SK-N-SH (cell line): Measurements from ENCODE around the gene SLC20A1. TPM values are rescaled to one million over a fixed set of nuclear protein-coding genes. Genes with fewer than 3 reads are reported as not detected.

Experiments used
- CTCF ChIA-PET: fragments of 300-600, 350-600 bp; formaldehyde crosslinking; extraction: SDS; loops from one replicate; lab custom pipeline; 2021; lab: Yijun Ruan, JAX
- POLR2A ChIA-PET: fragments of 350-600 bp; sonication (Branson Sonifier 250); formaldehyde crosslinking; extraction: SDS; loops from one replicate; lab custom pipeline; 2020; ENCODE audit warnings: antibody characterized with exemption, inconsistent platforms; lab: Yijun Ruan, JAX
- DNase-seq: peaks from one replicate; pipeline ENCODE4 v3.0.0; 2012
- H2AFZ ChIP-seq: fragments of 200-600 bp; sonication (generic); 2 replicates; pipeline ENCODE4 v1.8.1; 2016; ENCODE audit warnings: antibody characterized with exemption, mild to moderate bottlenecking, low read depth
- H3F3A ChIP-seq: fragments of 200-600 bp; sonication (generic); replicated peaks from 2 replicates; pipeline ENCODE3; 2016; ENCODE audit warnings: antibody characterized with exemption, mild to moderate bottlenecking; ENCODE audit not compliant: insufficient read depth
- H3K27ac ChIP-seq, 2 experiments: fragments of 200-500 bp in 1 of 2; fragments of 200-600 bp in 1 of 2; sonication (Bioruptor generic) in 1 of 2; sonication (generic), shearing (Covaris generic) in 1 of 2; 2 replicates each; pipeline versions ENCODE4 v1.5.1 to v1.6.1; 2014 to 2016; ENCODE audit warnings: low read depth in 2 of 2, inconsistent platforms in 1 of 2, low read length in 1 of 2, mild to moderate bottlenecking in 1 of 2, mixed read lengths in 1 of 2
- H3K27me3 ChIP-seq: fragments of 200-600 bp; sonication (generic), shearing (Covaris generic); 2 replicates; pipeline ENCODE4 v1.6.1; 2016; ENCODE audit warnings: mixed run types; ENCODE audit not compliant: insufficient read depth
- H3K36me3 ChIP-seq, 2 experiments: fragments of 200-500 bp in 1 of 2; fragments of 200-600 bp in 1 of 2; sonication (Bioruptor generic) in 1 of 2; sonication (generic) in 1 of 2; replicated peaks in 1 of 2; 2 replicates each; pipeline versions ENCODE3 to v1.5.1; 2014 to 2016; ENCODE audit warnings: low read length in 1 of 2, mild to moderate bottlenecking in 1 of 2; ENCODE audit not compliant: insufficient read depth in 2 of 2, control insufficient read depth in 1 of 2
- H3K4me1 ChIP-seq, 2 experiments: fragments of 200-500 bp in 1 of 2; fragments of 200-600 bp in 1 of 2; sonication (Bioruptor generic) in 1 of 2; sonication (generic), shearing (Covaris generic) in 1 of 2; 2 replicates each; pipeline versions ENCODE4 v1.5.1 to v1.6.1; 2014 to 2016; ENCODE audit warnings: low read depth in 1 of 2, low read length in 1 of 2, mixed run types in 1 of 2; ENCODE audit not compliant: insufficient read depth in 2 of 2, control insufficient read depth in 1 of 2
- H3K4me2 ChIP-seq: fragments of 200-600 bp; sonication (generic), shearing (Covaris generic); 2 replicates; pipeline ENCODE4 v1.6.1; 2017; ENCODE audit warnings: mixed run types
- H3K4me3 ChIP-seq, 2 experiments: fragments of 200-500 bp in 1 of 2; fragments of 200-600 bp in 1 of 2; sonication (Bioruptor generic) in 1 of 2; sonication (generic), shearing (Covaris generic) in 1 of 2; 2 replicates each; pipeline versions ENCODE4 v1.5.1 to v1.8.1; 2014 to 2016; ENCODE audit warnings: low read depth in 2 of 2, inconsistent platforms in 1 of 2, low read length in 1 of 2, mild to moderate bottlenecking in 1 of 2, mixed read lengths in 1 of 2, moderate library complexity in 1 of 2
- H3K79me2 ChIP-seq: fragments of 200-600 bp; sonication (generic); 2 replicates; pipeline ENCODE4 v1.8.1; 2017; ENCODE audit warnings: mild to moderate bottlenecking; ENCODE audit not compliant: insufficient read depth
- H3K9ac ChIP-seq: fragments of 200-600 bp; sonication (generic); 2 replicates; pipeline ENCODE4 v1.6.1; 2017; ENCODE audit warnings: mixed run types
- H3K9me2 ChIP-seq: fragments of 200-600 bp; sonication (generic); 2 replicates; pipeline ENCODE4 v1.6.1; 2017; ENCODE audit warnings: mixed run types
- H3K9me3 ChIP-seq: fragments of 200-600 bp; sonication (generic); 2 replicates; pipeline ENCODE4 v1.6.1; 2017; ENCODE audit warnings: mixed run types, mild to moderate bottlenecking, moderate library complexity
- H4K20me1 ChIP-seq: fragments of 200-600 bp; sonication (generic); 2 replicates; pipeline ENCODE4 v1.6.1; 2017; ENCODE audit warnings: mild to moderate bottlenecking, mixed run types; ENCODE audit not compliant: insufficient read depth
- EZH2phosphoT487 ChIP-seq: fragments of 200-600 bp; sonication (generic); IDR thresholded peaks from 2 replicates; pipeline ENCODE4 v1.6.1; 2017; ENCODE audit warnings: low read depth, mixed run types, mild to moderate bottlenecking, antibody characterized with exemption, moderate library complexity, borderline replicate concordance
- FOSL2 ChIP-seq: IDR thresholded peaks from 2 replicates; pipeline ENCODE4 v1.4.0; 2012; ENCODE audit warnings: low read depth, mild to moderate bottlenecking, moderate library complexity, borderline replicate concordance
- FOXM1 ChIP-seq: IDR thresholded peaks from 2 replicates; pipeline ENCODE4 v1.4.0; 2012; ENCODE audit warnings: low read depth, mild to moderate bottlenecking
- JUND ChIP-seq: IDR thresholded peaks from 2 replicates; pipeline ENCODE4 v1.4.0; 2012
- MEF2A ChIP-seq: IDR thresholded peaks from 2 replicates; pipeline ENCODE4 v1.4.0; 2012; ENCODE audit warnings: low read depth, borderline replicate concordance
- POLR2AphosphoS5 ChIP-seq: IDR thresholded peaks from 2 replicates; pipeline ENCODE4 v1.6.1; 2012; ENCODE audit warnings: low read depth, low read length
- RAD21 ChIP-seq: IDR thresholded peaks from 2 replicates; pipeline ENCODE4 v1.6.1; 2012; ENCODE audit warnings: mild to moderate bottlenecking, low read length
- RFX5 ChIP-seq: IDR thresholded peaks from 2 replicates; pipeline ENCODE4 v1.6.1; 2012; ENCODE audit warnings: mild to moderate bottlenecking, improper control_type of control experiment, low read length
- RXRA ChIP-seq: IDR thresholded peaks from 2 replicates; pipeline ENCODE4 v1.4.0; 2012; ENCODE audit warnings: low read depth, mild to moderate bottlenecking, borderline replicate concordance
- SIN3A ChIP-seq: IDR thresholded peaks from 2 replicates; pipeline ENCODE4 v1.6.1; 2012; ENCODE audit warnings: low read depth, mild to moderate bottlenecking, low read length, moderate library complexity, borderline replicate concordance
- WGBS: methylation state at CpG from one replicate; pipeline ENCODE4 v1.1.6; 2017; ENCODE audit warnings: low lambda C conversion rate; 5-methylcytosine and 5-hydroxymethylcytosine counted together
- polyA plus RNA-seq, 3 experiments: library from polyadenylated mRNA; depleted of rRNA; stranded (reverse); fragments of >200 nt; gene quantifications; 2 replicates each; pipeline ENCODE4 v1.2.3, GENCODE V29; 2012
- TF ChIP-seq, protein P1 (sequence below): IDR thresholded peaks from 2 replicates; pipeline ENCODE4 v1.6.1; 2012; ENCODE audit warnings: mild to moderate bottlenecking, low read depth, low read length, moderate library complexity
- TF ChIP-seq, protein P2 (sequence below): fragments of 150-350 bp; IDR thresholded peaks from 2 replicates; pipeline ENCODE4 v1.6.1; 2017; ENCODE audit warnings: antibody characterized with exemption, low read length, low read depth, borderline replicate concordance
- TF ChIP-seq, protein P3 (sequence below): IDR thresholded peaks from 2 replicates; pipeline ENCODE4 v1.4.0; 2012; ENCODE audit warnings: low read depth
- TF ChIP-seq, protein P4 (sequence below): fragments of 200-600 bp; sonication (generic); IDR thresholded peaks from 2 replicates; pipeline ENCODE4 v1.6.1; 2017; ENCODE audit warnings: antibody characterized with exemption, mild to moderate bottlenecking, moderate library complexity
- TF ChIP-seq, protein P5 (sequence below): IDR thresholded peaks from 2 replicates; pipeline ENCODE4 v1.4.0; 2012; ENCODE audit warnings: low read depth, borderline replicate concordance
- TF ChIP-seq, protein P6 (sequence below): IDR thresholded peaks from 2 replicates; pipeline ENCODE4; 2012

SLC20A1 gene
- polyA plus RNA-seq, 1 of the 3 experiments (the other 2 are of a cell fraction): 56.3 TPM

DNA sequence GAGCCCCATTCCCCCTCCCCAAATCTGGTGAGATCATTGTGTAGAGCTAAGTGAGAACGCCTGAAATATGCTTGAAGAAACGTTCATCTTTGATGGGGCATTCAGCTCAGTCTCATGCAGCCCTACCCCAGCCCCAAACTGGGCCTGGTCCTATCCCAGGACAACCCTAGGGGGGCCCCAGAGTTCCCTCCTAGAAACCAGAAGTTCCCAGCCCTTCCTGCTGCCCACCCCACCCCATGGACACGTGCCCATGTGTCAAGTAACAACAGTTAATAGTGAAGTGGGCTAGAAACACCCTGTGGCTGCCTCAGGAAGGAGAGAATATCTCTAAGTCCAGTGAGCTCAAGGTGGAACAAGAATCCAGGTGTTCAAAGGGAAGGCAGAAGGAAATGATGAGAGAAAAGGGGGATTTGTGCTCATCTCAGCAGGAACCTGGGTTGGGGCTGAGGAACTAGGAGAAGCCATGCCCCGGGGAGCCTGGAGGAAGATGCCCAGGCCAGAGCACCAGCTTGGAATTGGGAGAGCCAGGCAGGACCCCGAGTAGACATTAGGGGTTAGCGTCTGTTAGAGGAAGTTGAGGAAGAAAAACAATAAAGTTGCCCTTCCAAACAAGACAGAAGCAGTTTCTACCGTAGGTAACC, 20.1 kb upstream of the SLC20A1 start (continued):
- TF ChIP-seq, protein P1, sequence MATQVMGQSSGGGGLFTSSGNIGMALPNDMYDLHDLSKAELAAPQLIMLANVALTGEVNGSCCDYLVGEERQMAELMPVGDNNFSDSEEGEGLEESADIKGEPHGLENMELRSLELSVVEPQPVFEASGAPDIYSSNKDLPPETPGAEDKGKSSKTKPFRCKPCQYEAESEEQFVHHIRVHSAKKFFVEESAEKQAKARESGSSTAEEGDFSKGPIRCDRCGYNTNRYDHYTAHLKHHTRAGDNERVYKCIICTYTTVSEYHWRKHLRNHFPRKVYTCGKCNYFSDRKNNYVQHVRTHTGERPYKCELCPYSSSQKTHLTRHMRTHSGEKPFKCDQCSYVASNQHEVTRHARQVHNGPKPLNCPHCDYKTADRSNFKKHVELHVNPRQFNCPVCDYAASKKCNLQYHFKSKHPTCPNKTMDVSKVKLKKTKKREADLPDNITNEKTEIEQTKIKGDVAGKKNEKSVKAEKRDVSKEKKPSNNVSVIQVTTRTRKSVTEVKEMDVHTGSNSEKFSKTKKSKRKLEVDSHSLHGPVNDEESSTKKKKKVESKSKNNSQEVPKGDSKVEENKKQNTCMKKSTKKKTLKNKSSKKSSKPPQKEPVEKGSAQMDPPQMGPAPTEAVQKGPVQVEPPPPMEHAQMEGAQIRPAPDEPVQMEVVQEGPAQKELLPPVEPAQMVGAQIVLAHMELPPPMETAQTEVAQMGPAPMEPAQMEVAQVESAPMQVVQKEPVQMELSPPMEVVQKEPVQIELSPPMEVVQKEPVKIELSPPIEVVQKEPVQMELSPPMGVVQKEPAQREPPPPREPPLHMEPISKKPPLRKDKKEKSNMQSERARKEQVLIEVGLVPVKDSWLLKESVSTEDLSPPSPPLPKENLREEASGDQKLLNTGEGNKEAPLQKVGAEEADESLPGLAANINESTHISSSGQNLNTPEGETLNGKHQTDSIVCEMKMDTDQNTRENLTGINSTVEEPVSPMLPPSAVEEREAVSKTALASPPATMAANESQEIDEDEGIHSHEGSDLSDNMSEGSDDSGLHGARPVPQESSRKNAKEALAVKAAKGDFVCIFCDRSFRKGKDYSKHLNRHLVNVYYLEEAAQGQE: no peak
- TF ChIP-seq JUND: no peak

DNA sequence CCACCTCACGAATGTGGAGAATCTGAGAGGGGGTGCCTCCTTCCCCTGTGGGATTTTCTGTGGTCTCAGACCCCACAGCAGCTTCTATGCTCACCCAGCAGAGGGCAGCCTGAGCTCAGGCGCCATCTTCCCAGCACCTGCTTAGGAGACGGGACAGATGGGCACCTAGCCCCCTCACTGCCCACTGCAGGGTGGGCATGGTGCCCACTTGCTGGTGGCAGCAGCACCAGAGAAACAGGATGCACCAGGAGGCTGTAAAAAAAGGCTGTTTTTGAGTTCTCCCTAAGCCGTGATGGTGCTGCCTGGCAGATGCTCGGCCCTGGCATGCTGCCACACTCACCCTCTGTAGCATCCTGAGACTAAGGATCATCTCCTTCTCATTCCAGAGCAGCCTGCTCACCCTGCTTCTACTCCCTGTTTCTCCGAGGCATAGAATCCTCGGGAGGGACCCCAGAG, 19.1 kb upstream of the SLC20A1 start:
- H3K9me2 ChIP-seq: no peaks in the 10 kb centered on the region
- H3K4me1 ChIP-seq: peaks cover 21 to 49% of the 10 kb centered on the region in 2 experiments; a peak in 3 of 4 replicates
- DNase-seq: peak; percentile 79
- H3K36me3 ChIP-seq: no peaks in the 10 kb centered on the region
- H2AFZ ChIP-seq: peak overlapping the region; percentile 66
- peak overlapping the region; percentile 62 to 94 for H3K27ac ChIP-seq
- ChIA-PET CTCF (interaction anchor here (0.6 to 15.2 kb wide), 26 partner anchors 11 to 572 kb away, joined by 3 to 179 read pairs (median 4); partner anchors contain the start of gene SLC20A1), POLR2A (interaction anchor here (1.0 to 1.5 kb wide), 2 partner anchors 19 to 101 kb away, joined by 3 to 8 read pairs; partner anchors contain the start of gene SLC20A1)
- H3K4me3 ChIP-seq: peak overlapping the region; percentile 37 to 57
- WGBS: 0% methylated on average over 6 of the region's 7 CpGs
- H3K79me2 ChIP-seq: no peaks in the 10 kb centered on the region
- H3K27me3 ChIP-seq: no peaks in the 10 kb centered on the region
- peak overlapping the region; percentile 66 for H3K9ac ChIP-seq
- peaks cover 48% of the 10 kb centered on the region for H3F3A ChIP-seq
- peak overlapping the region; percentile 80 for H3K4me2 ChIP-seq
- H3K9me3 ChIP-seq: no peaks in the 10 kb centered on the region
- no peaks in the 10 kb centered on the region for H4K20me1 ChIP-seq
- TF ChIP-seq, protein P1: 0 out of 2 replicates have a peak, but pooled peaks have one; percentile 9
- TF ChIP-seq POLR2AphosphoS5 (no peak), MEF2A (no peak), RXRA (no peak), EZH2phosphoT487 (no peak), SIN3A (no peak), FOXM1 (no peak), FOSL2 (no peak; the same call in 1 of the 2 replicates), RFX5 (no peak), RAD21 (peak; percentile 82)
- TF ChIP-seq, protein P2, sequence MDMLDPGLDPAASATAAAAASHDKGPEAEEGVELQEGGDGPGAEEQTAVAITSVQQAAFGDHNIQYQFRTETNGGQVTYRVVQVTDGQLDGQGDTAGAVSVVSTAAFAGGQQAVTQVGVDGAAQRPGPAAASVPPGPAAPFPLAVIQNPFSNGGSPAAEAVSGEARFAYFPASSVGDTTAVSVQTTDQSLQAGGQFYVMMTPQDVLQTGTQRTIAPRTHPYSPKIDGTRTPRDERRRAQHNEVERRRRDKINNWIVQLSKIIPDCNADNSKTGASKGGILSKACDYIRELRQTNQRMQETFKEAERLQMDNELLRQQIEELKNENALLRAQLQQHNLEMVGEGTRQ: no peak
- TF ChIP-seq, protein P3, sequence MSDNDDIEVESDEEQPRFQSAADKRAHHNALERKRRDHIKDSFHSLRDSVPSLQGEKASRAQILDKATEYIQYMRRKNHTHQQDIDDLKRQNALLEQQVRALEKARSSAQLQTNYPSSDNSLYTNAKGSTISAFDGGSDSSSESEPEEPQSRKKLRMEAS: peak; percentile 28; the same call in 1 of the 2 replicates
- TF ChIP-seq, protein P4, sequence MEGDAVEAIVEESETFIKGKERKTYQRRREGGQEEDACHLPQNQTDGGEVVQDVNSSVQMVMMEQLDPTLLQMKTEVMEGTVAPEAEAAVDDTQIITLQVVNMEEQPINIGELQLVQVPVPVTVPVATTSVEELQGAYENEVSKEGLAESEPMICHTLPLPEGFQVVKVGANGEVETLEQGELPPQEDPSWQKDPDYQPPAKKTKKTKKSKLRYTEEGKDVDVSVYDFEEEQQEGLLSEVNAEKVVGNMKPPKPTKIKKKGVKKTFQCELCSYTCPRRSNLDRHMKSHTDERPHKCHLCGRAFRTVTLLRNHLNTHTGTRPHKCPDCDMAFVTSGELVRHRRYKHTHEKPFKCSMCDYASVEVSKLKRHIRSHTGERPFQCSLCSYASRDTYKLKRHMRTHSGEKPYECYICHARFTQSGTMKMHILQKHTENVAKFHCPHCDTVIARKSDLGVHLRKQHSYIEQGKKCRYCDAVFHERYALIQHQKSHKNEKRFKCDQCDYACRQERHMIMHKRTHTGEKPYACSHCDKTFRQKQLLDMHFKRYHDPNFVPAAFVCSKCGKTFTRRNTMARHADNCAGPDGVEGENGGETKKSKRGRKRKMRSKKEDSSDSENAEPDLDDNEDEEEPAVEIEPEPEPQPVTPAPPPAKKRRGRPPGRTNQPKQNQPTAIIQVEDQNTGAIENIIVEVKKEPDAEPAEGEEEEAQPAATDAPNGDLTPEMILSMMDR: peak; percentile 95
- TF ChIP-seq, protein P5, sequence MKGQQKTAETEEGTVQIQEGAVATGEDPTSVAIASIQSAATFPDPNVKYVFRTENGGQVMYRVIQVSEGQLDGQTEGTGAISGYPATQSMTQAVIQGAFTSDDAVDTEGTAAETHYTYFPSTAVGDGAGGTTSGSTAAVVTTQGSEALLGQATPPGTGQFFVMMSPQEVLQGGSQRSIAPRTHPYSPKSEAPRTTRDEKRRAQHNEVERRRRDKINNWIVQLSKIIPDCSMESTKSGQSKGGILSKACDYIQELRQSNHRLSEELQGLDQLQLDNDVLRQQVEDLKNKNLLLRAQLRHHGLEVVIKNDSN: no peak
- TF ChIP-seq, protein P6, sequence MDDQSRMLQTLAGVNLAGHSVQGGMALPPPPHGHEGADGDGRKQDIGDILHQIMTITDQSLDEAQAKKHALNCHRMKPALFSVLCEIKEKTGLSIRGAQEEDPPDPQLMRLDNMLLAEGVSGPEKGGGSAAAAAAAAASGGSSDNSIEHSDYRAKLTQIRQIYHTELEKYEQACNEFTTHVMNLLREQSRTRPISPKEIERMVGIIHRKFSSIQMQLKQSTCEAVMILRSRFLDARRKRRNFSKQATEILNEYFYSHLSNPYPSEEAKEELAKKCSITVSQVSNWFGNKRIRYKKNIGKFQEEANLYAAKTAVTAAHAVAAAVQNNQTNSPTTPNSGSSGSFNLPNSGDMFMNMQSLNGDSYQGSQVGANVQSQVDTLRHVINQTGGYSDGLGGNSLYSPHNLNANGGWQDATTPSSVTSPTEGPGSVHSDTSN: 0 out of 2 replicates have a peak, but pooled peaks have one; percentile 20
